Osteoblast (primary cell): ENCODE data around the gene MTA1. TPM values are rescaled to one million over a fixed set of nuclear protein-coding genes. Genes with fewer than 3 reads are reported as not detected.

Source experiments
- DNase-seq: peaks from one replicate; pipeline ENCODE4 v3.0.0; 2011; ENCODE audit warnings: low spot score, mixed read lengths; ENCODE audit not compliant: insufficient read length; ENCODE audit errors: missing footprints
- H2AFZ ChIP-seq: 2 replicates; pipeline ENCODE4 v1.6.0; 2011; ENCODE audit warnings: mild to moderate bottlenecking, low read length
- H3K27ac ChIP-seq: 2 replicates; pipeline ENCODE4 v1.5.1; 2011; ENCODE audit warnings: mild to moderate bottlenecking, low read depth, low read length, moderate library complexity
- H3K27me3 ChIP-seq: 2 replicates; pipeline ENCODE4 v1.6.0; 2012; ENCODE audit warnings: mild to moderate bottlenecking, control low read depth, inconsistent platforms, low read length, moderate library complexity; ENCODE audit not compliant: insufficient read depth
- H3K36me3 ChIP-seq: 2 replicates; pipeline ENCODE4 v1.5.1; 2011; ENCODE audit warnings: mild to moderate bottlenecking, low read length, control low read depth, moderate library complexity; ENCODE audit not compliant: insufficient read depth
- H3K4me1 ChIP-seq: 2 replicates; pipeline ENCODE4 v1.5.1; 2011; ENCODE audit warnings: mild to moderate bottlenecking, low read length, control low read depth, moderate library complexity; ENCODE audit not compliant: insufficient read depth
- H3K4me2 ChIP-seq: 2 replicates; pipeline ENCODE4 v1.6.0; 2011; ENCODE audit warnings: mild to moderate bottlenecking, low read length; ENCODE audit not compliant: insufficient read depth
- H3K4me3 ChIP-seq: fragments of 200-600 bp; sonication (generic); 3 replicates; pipeline ENCODE4 v1.5.1; 2012; ENCODE audit warnings: mild to moderate bottlenecking, low read length, inconsistent platforms; ENCODE audit not compliant: insufficient read depth
- H3K79me2 ChIP-seq: 2 replicates; pipeline ENCODE4 v1.6.0; 2012; ENCODE audit warnings: mild to moderate bottlenecking, low read length, control low read depth, inconsistent platforms; ENCODE audit not compliant: insufficient read depth
- H3K9me3 ChIP-seq: 2 replicates; pipeline ENCODE4 v1.5.1; 2011; ENCODE audit warnings: low read depth, low read length, control low read depth
- H4K20me1 ChIP-seq: 2 replicates; pipeline ENCODE4 v1.6.0; 2012; ENCODE audit warnings: mild to moderate bottlenecking, low read length, control low read depth; ENCODE audit not compliant: insufficient read depth
- total RNA-seq: library from RNA; depleted of rRNA; stranded (reverse); fragments of >200 nt; gene quantifications from 2 replicates; pipeline ENCODE4 v1.2.3, GENCODE V29; 2012
- TF ChIP-seq, protein P1 (sequence below): IDR thresholded peaks from 2 replicates; pipeline ENCODE4 v1.5.1; 2011; ENCODE audit warnings: mild to moderate bottlenecking, low read depth, low read length, moderate library complexity; ENCODE audit errors: extremely low read depth

MTA1 gene
- total RNA-seq, 1 donor = 60.4 TPM

DNA sequence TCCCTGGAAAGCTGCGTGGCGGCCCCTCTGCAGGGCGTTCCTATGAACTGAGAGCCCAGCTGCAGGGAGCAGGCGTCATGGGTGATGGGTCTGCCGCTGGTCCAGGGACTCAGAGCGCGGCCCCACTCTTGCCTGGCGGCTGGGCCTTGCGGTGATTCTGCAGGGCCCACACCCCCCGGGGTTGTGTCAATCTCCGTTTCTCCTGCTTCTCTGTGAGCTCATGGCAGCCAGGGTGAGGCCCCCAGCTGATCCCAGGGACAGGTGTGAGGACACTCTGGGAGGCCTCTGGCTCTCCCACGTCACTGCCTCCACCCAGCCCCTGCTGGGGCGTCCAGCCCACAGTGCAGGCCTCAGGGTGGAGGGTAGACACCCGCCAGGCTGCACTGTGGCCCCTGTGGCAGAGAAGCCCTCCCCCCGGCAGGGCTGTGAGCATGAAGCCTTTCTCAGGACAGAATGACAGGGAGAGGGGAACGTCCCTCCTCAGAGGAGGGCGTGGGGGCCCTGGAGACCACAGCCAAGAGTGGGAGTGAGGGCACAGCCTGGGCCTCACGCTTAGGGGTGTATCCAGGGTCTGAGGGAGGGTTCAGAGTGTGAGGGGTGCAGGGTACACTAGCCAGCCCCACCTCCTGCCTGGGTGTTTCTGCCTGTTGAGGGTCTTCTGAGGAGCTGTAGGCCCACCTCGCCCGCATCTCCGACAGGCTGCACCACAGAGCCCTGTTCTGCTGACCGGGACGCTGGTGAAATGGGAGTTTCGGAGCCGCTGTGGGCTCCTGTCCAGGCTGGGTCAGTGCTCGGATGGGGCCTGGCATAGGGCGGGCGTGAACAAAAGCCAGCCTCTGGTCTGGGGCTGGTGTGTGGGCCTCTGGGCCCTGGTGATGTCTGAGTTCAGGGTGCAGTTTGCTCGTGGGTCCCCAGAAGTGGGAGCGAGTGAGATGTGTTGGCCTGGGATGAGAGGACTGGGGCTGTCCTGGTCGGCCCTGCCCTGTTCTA is 28.3 kb downstream of the MTA1 start:
- peaks cover 29% of the 10 kb centered on the region for H3K79me2 ChIP-seq
- H4K20me1 ChIP-seq = peaks cover 16% of the 10 kb centered on the region
- TF ChIP-seq, protein P1, sequence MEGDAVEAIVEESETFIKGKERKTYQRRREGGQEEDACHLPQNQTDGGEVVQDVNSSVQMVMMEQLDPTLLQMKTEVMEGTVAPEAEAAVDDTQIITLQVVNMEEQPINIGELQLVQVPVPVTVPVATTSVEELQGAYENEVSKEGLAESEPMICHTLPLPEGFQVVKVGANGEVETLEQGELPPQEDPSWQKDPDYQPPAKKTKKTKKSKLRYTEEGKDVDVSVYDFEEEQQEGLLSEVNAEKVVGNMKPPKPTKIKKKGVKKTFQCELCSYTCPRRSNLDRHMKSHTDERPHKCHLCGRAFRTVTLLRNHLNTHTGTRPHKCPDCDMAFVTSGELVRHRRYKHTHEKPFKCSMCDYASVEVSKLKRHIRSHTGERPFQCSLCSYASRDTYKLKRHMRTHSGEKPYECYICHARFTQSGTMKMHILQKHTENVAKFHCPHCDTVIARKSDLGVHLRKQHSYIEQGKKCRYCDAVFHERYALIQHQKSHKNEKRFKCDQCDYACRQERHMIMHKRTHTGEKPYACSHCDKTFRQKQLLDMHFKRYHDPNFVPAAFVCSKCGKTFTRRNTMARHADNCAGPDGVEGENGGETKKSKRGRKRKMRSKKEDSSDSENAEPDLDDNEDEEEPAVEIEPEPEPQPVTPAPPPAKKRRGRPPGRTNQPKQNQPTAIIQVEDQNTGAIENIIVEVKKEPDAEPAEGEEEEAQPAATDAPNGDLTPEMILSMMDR = no peak
- peaks cover 26% of the 10 kb centered on the region for H3K36me3 ChIP-seq
- H3K9me3 ChIP-seq = no peaks in the 10 kb centered on the region
- H2AFZ ChIP-seq = no peak overlapping the region
- no peaks in the 10 kb centered on the region for H3K27me3 ChIP-seq
- H3K27ac ChIP-seq = peak overlapping the region; percentile 51
- H3K4me1 ChIP-seq = no peaks in the 10 kb centered on the region
- H3K4me2 ChIP-seq = no peak overlapping the region
- H3K4me3 ChIP-seq = no peak overlapping the region
- no peak for DNase-seq

DNA sequence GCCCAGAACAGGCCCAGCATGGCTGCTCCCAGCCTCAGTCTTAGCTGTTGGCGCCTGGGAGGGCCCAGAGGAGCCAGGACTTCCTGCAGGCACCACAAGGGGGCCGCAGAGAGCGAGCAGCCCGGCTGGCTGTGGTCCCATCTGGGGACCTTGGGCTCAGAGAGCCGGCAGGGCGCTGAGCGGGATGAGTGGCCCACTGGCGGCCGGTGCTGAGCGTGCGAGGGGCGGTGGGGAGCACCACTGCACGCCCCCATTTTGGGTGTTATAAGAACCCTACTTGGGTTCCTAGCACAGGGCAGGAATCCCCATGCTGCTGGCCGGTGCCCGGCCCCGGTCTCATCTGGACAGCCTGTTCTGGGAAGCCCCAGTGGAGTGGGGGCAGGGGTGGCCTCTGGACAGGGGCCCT is 29.1 kb downstream of the MTA1 start:
- H2AFZ ChIP-seq = no peak overlapping the region
- peaks cover 16% of the 10 kb centered on the region for H4K20me1 ChIP-seq
- TF ChIP-seq, protein P1 = peak; percentile 80

DNA sequence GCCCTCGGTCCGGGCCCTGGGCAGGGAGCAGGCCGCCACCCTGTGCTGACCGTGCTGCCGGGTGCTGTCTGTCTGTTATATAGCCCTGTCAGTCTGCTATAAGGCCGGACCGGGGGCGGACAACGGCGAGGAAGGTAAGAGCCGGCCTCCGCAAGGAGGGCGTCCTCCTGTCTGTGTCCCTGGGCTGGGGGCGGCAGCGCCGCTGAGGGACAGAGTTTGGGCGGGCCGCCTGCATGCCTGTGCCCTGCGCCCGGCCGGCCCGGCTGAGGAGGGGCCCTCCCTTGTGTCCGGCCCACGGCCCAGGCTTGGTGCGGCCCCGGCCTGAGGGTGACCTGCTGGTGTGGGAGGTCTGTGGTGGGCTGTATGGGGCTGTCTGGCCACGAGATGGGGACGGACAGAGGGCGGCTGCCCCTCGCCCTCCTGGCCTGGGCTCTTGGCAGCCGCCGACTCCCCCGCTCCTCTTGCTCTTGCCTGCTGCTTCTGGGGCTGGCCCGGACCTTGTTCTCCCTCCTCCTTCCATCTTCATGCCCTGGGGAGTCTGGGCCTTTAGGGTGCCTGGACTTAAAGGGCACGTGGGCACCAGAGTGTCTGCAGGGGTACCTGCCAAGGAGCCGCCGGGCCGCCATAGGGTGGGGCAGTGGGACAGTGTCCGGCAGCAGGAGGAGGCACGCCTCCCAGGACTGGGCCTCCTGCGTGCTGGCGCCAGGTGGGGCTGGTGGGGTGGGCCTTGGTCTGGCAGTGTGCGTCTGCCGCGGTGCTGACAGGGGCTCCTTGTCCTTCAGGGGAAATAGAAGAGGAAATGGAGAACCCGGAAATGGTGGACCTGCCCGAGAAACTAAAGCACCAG is 29.9 kb downstream of the MTA1 start:
- Histone ChIP-seq H4K20me1 (peaks cover 16% of the 10 kb centered on the region), H3K36me3 (peaks cover 26% of the 10 kb centered on the region), H3K79me2 (peaks cover 29% of the 10 kb centered on the region), H3K9me3 (no peaks in the 10 kb centered on the region), H2AFZ (no peak overlapping the region), H3K4me3 (no peak overlapping the region), H3K4me2 (no peak overlapping the region), H3K27ac (peak overlapping the region; percentile 51), H3K27me3 (no peaks in the 10 kb centered on the region), H3K4me1 (no peaks in the 10 kb centered on the region)
- no peak for DNase-seq
- TF ChIP-seq, protein P1 = no peak

More for the DNA sequence above, 29.1 kb downstream of the MTA1 start:
- DNase-seq = peak; percentile 100
- Histone ChIP-seq H3K79me2 (peaks cover 29% of the 10 kb centered on the region), H3K4me3 (no peak overlapping the region), H3K36me3 (peaks cover 26% of the 10 kb centered on the region), H3K27ac (peak overlapping the region; percentile 51), H3K4me1 (no peaks in the 10 kb centered on the region), H3K9me3 (no peaks in the 10 kb centered on the region), H3K27me3 (no peaks in the 10 kb centered on the region), H3K4me2 (no peak overlapping the region)
